Bronchial epithelial cell (primary cell): ENCODE measurements around the gene CNPY1. TPM values are rescaled to one million over a fixed set of nuclear protein-coding genes. Genes with fewer than 3 reads are reported as not detected.

Experiments used
- DNase-seq: peaks from one replicate; pipeline ENCODE4 v3.0.0-alpha.2; 2010; ENCODE audit warnings: low read depth
- FAIRE-seq: peaks from 2 replicates; lab custom pipeline; 2011; peaks lifted over from hg19 to GRCh38; lab: Jason Lieb, UNC
- H3K27me3 ChIP-seq: 2 replicates; pipeline ENCODE4 v1.5.1; 2011; ENCODE audit warnings: low read length; ENCODE audit not compliant: control insufficient read depth, insufficient read depth
- H3K36me3 ChIP-seq: 2 replicates; pipeline ENCODE4 v1.5.1; 2011; ENCODE audit warnings: low read length; ENCODE audit not compliant: control insufficient read depth, insufficient read depth
- H3K4me3 ChIP-seq: 2 replicates; pipeline ENCODE4 v1.5.1; 2011; ENCODE audit warnings: mild to moderate bottlenecking, low read depth, low read length, control low read depth
- total RNA-seq: library from RNA; depleted of rRNA; stranded (reverse); fragments of >200 nt; gene quantifications from 2 replicates; pipeline ENCODE4 v1.2.1, GENCODE V29; 2014
- TF ChIP-seq, protein P1 (sequence below): IDR thresholded peaks from 2 replicates; pipeline ENCODE4 v1.5.1; 2011; ENCODE audit warnings: mild to moderate bottlenecking, moderate library complexity, low read length, control low read depth, inconsistent platforms; ENCODE audit not compliant: insufficient read depth, severe bottlenecking

Gene CNPY1
- total RNA-seq, 1 donor from 2014 or later = not detected

DNA sequence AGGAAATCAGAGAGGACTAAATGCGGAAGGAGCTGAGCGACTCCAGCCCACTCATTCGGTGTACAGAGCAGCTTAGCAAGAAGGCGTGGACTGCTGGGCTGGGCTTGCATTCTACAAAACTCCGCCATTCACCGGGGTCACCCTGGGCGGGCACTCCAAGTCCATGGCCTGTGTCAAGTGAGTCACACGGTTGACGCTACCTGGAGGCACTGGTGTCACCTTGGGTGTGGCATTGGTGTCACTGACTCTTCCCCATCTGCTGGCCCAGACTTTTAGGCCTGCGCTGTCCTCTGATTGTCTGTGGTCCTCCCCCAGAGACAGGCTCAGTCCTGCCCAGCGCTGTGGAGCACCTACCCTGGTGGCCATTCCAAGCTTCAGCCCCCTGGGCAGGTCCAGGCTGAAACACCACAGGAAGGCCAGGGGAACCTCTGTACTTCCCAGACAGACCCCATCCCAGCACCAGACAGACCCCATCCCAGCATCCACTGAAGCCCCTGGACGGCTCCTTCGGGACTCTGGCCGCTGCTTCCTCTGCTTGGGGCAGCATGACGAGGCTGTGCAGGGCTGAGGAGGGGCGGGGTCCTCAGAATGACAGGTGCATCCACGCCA is 30.6 kb upstream of the CNPY1 start:
- Histone ChIP-seq H3K36me3 (no peaks in the 10 kb centered on the region), H3K27me3 (peaks cover 2% of the 10 kb centered on the region), H3K4me3 (no peak overlapping the region)
- FAIRE-seq (no peak), DNase-seq (no peak)
- TF ChIP-seq, protein P1, sequence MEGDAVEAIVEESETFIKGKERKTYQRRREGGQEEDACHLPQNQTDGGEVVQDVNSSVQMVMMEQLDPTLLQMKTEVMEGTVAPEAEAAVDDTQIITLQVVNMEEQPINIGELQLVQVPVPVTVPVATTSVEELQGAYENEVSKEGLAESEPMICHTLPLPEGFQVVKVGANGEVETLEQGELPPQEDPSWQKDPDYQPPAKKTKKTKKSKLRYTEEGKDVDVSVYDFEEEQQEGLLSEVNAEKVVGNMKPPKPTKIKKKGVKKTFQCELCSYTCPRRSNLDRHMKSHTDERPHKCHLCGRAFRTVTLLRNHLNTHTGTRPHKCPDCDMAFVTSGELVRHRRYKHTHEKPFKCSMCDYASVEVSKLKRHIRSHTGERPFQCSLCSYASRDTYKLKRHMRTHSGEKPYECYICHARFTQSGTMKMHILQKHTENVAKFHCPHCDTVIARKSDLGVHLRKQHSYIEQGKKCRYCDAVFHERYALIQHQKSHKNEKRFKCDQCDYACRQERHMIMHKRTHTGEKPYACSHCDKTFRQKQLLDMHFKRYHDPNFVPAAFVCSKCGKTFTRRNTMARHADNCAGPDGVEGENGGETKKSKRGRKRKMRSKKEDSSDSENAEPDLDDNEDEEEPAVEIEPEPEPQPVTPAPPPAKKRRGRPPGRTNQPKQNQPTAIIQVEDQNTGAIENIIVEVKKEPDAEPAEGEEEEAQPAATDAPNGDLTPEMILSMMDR = no peak

DNA sequence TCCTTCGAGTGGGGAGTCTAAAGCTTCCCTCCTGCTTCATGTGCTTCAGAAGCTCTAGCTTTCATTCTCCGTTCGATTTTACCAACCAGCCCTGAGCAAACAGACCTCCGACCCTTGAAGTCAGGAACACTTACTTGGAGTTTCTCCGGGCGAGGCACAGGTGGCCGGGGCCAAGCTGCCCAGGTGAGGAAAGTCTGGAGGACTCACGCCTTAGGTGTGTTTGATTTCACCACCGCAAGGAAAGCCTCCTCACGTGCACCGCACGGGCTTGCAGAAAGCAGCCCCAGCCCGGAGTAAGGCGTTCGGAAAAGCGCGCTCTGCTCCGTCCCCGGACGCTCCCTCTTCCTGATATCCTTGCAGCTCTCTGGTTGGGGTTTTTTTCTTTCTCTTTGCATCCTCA is 30.1 kb upstream of the CNPY1 start:
- DNase-seq (no peak), FAIRE-seq (no peak)
- Histone ChIP-seq H3K27me3 (peaks cover 2% of the 10 kb centered on the region), H3K36me3 (no peaks in the 10 kb centered on the region), H3K4me3 (no peak overlapping the region)
- TF ChIP-seq, protein P1 = no peak

DNA sequence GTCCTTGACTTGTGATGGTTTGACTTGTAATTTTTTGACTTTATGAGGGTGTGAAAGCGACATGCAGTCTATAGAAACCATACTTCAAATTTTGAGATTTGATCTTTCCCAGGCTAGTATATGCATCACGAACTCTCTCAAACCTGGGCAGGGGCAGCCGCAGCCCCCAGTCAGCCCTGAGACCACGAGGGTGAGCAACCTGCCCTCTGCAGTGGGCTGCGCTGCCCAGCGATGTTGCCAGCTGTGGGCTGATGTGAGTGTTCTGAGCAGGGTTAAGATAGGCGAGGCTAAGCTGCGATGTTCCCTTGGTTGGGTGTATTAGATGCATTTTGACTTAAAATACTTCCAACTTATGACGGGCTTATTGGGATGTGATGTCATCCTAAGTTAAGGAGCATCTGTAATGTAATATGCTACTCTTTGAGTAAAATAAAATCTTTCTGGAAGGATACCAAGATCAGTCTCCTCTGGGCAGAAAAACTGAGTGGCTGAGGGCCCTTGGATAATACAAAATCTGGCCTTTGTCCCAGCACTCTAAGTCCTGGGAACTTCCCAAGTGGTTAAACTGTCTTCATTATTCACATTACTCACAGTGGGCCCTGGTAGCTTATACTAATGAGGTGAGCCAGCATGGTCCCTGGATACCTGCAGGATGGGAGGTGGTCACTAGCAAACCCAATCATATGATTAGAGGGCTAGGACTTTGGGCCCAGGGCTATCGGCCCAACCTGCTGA is 28.4 kb upstream of the CNPY1 start:
- Histone ChIP-seq H3K36me3 (no peaks in the 10 kb centered on the region), H3K27me3 (peaks cover 2% of the 10 kb centered on the region), H3K4me3 (no peak overlapping the region)
- TF ChIP-seq, protein P1 = no peak
- no peak for DNase-seq
- no peak for FAIRE-seq

DNA sequence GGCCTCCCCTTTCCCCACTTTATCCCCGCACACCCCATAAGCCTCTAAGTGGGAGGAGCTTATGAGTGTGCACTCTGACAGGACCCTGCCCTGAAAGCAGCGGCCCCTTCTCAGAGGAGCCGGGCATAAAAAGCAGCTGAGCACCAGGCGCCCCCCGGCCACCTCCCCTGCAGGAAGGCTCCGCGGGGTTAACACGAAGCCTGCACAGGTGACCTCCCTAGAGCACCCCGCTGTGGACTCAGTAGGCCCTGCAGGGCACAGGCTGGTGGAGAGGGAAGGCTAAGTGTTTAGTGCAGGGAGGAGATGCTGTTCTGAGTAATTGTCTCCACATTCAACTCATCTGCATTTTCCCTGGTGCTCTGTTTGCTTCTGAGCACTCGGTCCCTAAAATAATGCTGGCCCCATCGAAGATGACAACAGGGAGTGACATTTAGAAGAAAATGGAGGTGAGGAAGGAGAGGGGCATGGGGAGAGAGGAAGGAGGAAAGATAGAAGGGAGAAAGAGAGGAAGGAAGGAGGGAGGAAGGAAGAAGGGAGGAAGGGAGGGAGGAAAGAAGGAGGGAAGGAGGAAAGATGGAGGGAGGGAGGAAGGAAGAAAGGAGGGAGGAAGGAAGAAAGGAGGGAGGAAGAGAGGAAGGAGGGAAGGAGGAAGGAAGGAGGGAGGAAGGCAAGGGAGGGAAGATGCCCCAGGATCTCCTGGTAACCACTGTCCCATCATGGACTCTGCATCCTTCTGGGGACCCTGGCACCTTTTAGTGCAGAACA is 25.4 kb upstream of the CNPY1 start:
- no peak for DNase-seq
- H3K4me3 ChIP-seq = no peak overlapping the region

DNA sequence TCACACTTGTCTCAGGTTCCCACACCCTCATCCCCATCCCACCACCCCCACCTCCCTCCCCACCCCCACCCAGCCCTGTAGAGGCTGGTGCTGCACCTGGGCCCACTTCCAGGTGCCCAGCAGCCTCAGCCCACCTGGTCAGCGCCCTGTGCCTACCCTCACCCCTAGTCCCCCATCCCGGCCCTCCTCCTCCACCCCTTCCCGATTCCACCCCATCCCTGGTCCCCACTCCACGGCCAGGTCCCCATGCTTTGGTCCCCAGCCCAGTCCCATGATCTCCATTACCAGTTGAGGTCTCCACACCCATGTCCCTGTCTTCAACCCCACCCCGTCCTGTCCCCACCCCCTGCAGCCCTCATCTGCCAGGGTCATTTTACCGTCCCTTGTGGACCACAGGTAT is 24.6 kb upstream of the CNPY1 start:
- no peaks in the 10 kb centered on the region for H3K27me3 ChIP-seq
- no peak for FAIRE-seq

More for the DNA sequence above, 25.4 kb upstream of the CNPY1 start:
- TF ChIP-seq, protein P1 = no peak
- H3K27me3 ChIP-seq = no peaks in the 10 kb centered on the region
- no peaks in the 10 kb centered on the region for H3K36me3 ChIP-seq
- FAIRE-seq = no peak

More for the DNA sequence above, 24.6 kb upstream of the CNPY1 start:
- no peak for DNase-seq
- TF ChIP-seq, protein P1 = no peak
- Histone ChIP-seq H3K36me3 (no peaks in the 10 kb centered on the region), H3K4me3 (no peak overlapping the region)
